Raji (cell line): ENCODE results near the gene GABBR1.
A peak's percentile ranks its signal among the peaks of the same experiment; 100 is the strongest.

ENCODE experiments used
- POLR2A ChIP-seq: IDR thresholded peaks from 2 replicates; pipeline ENCODE4 v1.6.1; 2011; ENCODE audit warnings: low read depth, low read length, control low read depth; ENCODE audit not compliant: insufficient read depth

Gene GABBR1

GRCh38 chr6:29661071-29661470 lies 28.1 kb upstream of the GABBR1 start:
- TF ChIP-seq POLR2A = no peak

DNA sequence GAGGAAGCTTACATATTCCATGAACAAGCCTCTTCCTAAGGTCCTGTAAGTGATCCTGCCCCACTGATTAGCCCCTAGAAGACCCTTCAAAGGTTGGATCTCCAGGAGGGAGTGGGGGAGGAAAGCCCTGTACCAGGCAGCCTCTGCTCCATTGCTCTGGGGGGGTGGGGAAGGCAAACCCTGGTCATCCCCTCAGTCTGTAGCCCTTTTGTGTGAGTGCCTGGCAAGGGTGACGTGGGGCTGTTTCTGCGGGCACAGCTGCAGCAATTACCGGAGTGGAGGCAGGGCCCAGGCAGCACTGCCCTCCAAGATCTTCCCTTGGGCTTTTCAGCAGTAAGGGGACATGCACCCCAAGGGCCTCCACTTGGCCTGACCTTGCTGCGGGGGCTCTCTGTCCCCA lies 23.8 kb upstream of the GABBR1 start, which contains the start of gene MOG:
MOG (plus strand) TSS at position 295 of the 400 bp plus-strand sequence. CDS start 118 bp downstream, outside the sequence.
- no peak for TF ChIP-seq POLR2A

- TF ChIP-seq POLR2A = no peak
These were observed 23.2 kb upstream of the GABBR1 start for GRCh38 chr6:29656157-29656556.

DNA sequence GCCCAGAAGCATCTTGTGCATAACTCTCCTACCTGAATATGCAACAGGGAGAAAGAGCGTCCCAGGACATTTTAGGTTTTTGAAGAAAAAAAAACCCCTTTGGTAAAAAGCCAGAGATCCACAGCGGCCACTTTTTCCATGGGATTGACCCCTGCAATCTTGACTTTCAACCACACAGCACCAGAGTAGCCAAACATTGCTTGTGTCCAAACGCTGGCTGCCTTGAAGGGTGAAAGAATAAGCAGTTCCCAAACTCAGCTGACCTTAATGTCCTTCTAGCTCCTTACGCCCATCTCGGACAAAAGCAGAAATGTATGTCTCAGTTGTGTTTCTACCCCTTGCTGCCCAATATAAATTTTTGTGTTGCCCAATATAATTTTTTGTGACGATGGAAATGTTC lies 22.7 kb upstream of the GABBR1 start:
- no peak for TF ChIP-seq POLR2A

DNA sequence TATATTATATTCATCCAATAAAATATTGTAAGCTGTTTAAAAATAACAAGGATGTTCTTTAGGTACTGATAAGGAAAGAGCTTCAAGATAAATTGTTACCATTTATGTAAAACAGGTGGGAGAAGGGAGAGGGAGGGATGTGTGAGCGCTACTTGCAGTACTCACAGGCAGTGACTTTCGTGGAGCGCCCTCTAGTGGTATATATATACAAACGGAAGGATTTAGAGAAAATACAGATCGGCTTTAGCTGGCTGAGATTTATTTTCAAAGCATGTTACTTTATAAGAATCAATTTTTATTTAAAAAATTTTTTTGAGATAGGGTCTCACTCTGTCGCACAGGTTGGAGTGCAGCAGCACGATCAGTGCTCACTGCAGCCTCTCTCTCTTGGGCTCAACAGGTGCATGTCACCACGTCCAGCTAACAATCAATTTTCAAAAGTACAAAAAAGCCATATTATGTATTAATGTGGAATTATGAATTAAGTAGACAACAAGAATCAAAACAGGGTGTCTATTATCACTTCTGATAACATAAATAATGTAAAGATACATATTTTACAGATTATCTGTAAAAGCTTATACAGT lies 20.6 kb upstream of the GABBR1 start:
- TF ChIP-seq POLR2A = no peak

- TF ChIP-seq POLR2A = no peak
These were observed 19.2 kb upstream of the GABBR1 start for GRCh38 chr6:29652198-29652584.

GRCh38 chr6:29651413-29652197 lies 18.6 kb upstream of the GABBR1 start:
- no peak for TF ChIP-seq POLR2A

GRCh38 chr6:29649701-29650673 lies 17.0 kb upstream of the GABBR1 start:
- TF ChIP-seq POLR2A = peak; percentile 92

DNA sequence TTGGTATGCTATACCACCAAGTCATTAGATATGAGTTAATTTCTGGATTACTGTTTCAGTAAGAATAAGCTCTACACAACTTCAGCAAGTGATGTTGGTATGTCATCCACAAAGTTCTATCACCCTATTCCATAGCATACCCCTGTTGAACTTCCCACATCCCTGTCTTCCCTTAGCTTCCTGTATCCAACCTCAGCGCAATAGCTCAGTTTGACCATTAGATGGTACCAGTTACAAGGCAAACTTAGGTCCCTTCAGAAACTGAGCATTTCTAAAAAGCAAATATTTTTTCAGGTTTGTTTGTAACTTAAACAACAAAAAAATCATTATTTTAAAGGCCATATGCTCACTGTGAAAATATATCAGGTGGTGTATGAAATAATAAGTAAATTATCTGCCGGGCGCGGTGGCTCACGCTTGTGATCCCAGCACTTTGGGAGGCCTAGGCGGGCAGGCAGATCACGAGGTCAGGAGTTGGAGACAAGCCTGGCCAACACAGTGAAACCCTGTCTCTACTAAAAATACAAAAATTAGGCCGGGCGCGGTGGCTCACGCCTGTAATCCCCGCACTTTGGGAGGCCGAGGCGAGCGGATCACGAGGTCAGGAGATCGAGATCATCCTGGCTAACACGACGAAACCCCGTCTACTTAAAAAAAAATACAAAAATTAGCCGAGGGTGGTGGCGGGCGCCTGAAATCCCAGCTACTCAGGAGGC lies 15.1 kb upstream of the GABBR1 start:
- no peak for TF ChIP-seq POLR2A

DNA sequence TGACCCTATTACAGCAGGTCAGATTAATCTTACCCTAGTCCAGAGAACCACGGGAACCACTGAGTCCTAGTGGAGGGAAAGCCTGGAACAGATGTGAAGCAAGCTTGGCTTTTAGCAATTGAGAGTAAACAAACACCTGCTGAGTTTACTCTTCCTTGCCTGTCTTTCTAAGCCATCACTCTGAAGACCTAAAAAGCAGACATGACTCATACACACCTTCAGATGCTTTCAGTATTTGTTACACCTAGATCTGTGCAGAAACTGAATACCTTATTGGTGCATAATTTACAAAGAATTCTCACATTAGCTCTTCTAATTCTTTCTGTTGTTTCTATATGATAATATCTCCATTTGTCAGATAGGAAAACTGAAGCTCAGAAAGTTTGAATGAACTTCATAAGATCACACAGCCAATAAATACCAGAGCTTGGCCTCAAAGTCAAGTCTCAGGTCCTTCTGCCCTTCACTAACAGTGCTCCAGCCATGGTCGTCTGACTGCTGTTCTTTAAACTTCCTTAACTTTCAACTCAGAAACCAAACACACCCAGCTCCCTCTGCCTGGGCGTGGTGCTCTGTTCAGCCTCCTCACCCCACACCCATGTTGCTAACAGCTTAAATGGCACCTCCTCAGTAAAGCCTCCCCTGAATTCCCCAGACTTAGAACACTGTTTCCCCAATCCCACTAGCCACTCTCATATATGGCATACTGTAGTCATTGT lies 8.6 kb upstream of the GABBR1 start:
- TF ChIP-seq POLR2A = no peak

DNA sequence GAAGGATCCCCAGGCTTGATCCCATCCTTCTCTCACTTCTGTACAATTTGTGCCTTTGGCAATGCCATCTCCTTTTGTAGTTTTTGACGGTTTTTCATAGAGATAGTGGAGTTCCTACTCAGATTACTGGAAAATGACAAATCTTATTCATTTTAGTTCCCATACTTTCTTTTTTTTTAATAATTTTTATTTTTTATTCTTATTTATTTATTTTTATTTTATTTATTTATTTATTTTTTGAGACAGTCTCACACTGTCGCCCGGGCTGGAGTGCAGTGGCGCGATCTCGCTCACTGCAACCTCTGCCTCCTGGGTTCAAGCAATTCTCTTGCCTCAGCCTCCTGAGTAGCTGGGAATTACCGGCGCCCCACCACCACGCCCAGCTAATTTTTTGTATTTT lies 4.3 kb upstream of the GABBR1 start:
- TF ChIP-seq POLR2A = no peak

DNA sequence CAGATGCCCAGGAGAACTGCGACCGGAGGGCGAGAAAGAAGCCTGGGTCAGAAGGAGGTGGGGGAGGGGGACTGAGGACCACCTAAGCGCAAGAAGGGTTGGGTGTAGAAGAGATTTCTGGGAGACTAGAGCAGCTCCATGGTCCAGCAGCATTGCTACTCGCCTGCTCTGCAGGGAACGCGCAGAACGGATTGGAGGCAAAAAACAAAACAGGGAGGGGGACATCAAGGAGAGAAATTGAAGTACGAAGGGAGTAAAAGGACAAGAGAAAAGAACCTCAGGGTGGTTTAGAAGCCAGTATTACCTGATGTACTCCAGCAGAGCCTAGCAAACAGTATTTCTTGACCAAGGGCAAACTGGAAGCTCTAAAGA lies 537 bp upstream of the GABBR1 start:
- TF ChIP-seq POLR2A = no peak

GRCh38 chr6:29631860-29632731 lies 887 bp downstream of the GABBR1 start:
- TF ChIP-seq POLR2A = no peak

GRCh38 chr6:29631209-29631810 lies 1.7 kb downstream of the GABBR1 start:
- TF ChIP-seq POLR2A = no peak
